Measurements from ENCODE around the gene ZNF284.

Gene ZNF284

DNA sequence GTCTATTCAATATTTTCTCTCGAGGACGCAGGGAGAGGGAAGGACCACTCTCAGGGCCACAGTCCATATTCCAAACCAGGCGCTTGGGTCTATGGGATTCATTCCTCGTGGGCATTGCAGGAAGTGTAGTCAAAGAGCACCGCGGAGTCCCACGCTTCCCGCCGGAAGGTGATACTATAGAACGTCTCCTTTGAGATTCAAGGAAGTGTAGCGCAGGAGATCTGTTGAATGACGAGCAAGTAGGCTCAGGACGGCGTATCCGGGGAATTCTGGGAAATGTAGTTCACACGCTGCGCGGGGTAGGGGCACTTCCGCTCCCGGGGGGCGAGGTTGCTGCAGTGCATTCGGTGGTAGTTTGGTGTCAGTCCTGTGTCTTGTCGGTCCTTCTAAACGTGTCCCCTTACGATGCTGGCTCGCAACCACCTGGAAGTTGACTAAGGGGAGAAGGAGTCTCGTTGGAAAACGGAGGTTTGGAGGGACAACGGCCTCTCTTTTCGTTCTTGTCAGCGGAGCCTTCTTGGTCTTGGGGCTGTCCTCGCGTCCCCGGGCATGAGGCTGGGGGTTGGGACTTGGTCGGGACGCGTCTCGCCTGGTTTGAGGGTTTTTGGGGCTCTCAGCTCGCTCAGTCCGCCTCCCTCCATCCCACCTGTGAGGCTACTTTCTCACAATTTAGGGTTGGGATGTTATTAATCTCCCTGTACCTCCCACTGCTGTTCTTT lies at the start of gene ZNF284:
Gene ZNF284 (plus strand): TSS at position 336 of the 719 bp plus-strand sequence. CDS start 4,231 bp downstream, outside the sequence.
- FAIRE-seq: no peak

GRCh38 chr19:44024900-44025216 lies 47.1 kb upstream of the ZNF284 start:
- FAIRE-seq: no peak

DNA sequence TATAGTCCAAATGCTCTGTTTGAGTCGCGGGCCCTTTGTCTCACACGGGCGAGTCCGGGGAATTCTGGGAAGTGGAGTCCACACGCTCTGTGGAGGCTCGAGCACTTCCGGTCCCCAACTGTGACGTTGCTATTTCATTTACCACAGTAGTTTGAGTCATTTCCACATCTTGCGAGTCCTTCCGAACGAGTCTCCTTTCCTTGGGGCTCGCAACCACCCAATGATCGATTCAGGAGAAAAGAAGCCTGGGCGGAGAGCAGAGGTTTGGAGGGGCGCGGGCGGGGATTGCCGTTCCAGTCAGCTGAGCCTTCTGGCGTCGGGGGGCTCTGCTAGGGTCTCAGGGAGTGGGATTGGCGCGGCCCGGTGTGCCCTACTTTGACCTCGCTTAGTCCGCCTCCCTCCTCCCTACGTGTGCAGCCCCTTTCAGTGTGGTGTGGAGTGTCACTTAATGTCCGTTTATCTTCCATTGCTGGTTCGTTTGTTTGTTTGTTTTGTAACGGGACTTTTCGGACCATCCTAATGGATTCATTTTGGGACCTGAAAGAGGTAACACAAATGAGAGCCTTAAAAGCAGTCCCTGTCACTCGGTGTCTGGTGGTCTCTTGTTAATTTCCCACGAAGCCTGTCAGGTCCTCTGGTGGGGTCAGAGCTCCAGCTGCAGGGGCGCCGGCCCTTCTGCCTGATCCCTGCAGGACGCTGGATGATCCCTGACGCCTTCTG lies 46.6 kb upstream of the ZNF284 start, which contains the start of gene ZNF222:
Gene ZNF222 (plus strand): TSS at position 163 of the 720 bp plus-strand sequence. CDS start 58 bp downstream, at position 221.
- no peak for FAIRE-seq

GRCh38 chr19:44026622-44027021 lies 45.3 kb upstream of the ZNF284 start:
- FAIRE-seq: no peak

- no peak for FAIRE-seq
Measured at GRCh38 chr19:44032001-44032610, 39.9 kb upstream of the ZNF284 start.

- no peak for FAIRE-seq
Measured at GRCh38 chr19:44042147-44042546, 29.8 kb upstream of the ZNF284 start.

DNA sequence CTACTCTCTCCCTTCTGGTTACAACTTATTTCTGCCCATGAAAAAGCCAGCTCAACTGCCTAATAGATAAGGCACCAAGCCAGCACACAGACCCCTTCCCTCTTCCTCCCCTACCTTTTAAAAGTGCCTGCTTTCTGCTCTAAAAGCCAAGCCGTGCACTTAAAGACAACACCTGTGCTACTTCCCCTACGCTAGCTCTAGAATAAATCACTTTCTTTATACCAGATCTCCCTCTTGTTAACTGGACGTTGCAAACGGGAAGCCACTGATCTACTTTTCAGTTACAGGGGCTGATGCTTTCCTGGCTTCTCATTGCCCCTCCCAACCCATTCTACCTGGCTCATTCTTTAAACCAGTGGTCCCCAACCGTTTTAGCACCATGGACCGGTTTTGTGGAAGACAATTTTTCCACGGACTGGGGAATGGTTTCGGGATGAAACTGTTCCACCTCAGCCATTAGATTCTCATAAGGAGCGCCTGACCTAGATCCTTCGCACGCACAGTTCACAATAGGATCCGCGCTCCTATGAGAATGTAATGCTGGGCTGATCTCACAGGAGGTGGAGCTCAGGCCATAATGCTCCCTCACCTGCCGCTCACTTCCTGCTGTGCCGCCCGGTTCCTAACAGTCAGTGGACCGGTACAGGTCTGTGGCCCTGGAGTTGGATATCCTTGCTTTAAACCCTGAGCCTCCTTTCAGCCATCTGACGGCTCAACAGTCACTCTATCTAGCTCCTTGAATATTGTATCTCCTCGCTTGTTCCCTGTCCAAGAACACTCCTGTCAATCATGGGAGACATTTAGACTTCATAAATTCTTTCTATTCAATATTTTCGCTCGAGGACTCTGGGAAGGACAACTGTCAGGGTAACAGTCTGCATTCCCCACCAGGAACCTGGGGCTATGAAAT lies 21.0 kb upstream of the ZNF284 start:
- FAIRE-seq: no peak

DNA sequence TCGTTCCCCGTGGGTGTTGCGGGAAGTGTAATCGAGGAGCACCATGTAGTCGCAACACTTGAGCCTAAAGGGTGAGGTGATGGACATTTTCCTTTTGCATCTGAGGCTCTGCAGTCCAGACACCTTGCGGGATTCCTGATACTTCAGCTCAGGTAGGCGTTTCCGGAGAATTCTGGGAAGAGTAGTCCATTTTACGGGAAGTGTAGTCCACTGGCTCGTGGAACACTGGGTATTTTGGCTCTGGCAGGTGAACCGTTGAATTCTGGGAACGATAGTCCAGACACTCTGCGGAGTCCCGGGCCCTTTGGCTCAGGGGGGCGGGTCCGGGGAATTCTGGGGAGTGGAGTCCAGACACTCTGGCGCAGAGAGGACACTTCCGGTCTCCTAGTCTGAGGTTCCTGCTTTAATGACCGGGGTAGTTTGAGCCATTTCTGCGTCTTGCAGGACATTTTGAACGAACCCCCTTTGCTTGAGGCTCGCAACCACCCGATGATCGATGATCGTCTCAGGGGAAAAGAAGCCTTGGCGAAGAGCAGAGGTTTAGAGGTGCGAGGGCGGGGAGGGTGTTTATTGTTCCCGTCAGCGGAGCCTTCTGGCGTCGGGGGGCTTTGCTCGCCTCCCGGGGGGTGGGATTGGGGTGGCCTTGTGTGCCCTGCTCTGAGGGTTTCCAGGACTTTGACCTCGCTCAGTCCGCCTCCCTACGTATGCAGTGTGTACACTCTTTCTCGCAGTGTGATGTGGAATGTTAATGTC lies 20.1 kb upstream of the ZNF284 start, which contains the start of gene ZNF223:
Gene ZNF223 (plus strand): TSS at position 387 of the 753 bp plus-strand sequence. CDS start 3,141 bp downstream, outside the sequence.
- peak; percentile 96 for FAIRE-seq

- FAIRE-seq: no peak
Measured at GRCh38 chr19:44055870-44056269, 16.1 kb upstream of the ZNF284 start.

DNA sequence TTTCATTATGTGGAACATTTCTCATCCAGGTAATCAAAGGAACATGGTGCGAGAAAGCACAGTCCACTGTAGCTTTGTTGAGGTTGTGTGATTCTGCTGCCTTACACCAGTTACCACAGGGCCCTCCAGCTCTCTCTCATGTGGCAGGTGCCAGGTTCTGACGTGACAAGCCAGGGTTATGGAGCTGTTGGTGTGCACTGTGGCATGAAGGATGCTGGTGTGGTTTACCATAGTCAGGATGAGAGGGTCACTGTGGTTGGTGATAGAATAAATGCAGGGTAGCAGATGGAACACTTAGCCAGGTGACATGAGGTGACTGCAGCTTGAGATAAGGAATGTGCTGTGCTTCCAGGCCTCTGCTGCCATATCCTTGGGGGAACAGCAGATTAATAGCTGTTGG lies 12.7 kb upstream of the ZNF284 start:
- FAIRE-seq: no peak

DNA sequence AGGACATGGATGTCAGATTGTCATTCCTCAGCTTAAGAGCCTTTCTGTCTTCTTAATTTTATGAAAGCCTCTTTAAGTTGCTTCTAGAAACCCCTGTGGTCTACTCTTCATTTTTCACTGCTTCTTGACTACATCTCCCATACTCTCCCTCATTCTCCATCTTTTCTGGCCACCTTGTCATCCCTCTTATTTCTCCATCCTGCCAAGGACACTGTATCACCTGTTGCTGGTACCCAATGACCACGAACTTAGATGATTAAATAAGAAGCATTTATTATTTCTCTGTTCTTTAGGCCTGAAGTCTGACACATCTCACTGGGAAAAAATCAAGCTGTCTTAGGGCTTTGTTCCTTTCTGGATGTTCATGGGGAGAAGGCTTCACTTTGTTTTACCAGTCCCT lies 10.9 kb upstream of the ZNF284 start:
- FAIRE-seq: no peak

GRCh38 chr19:44066305-44066704 lies 5.7 kb upstream of the ZNF284 start:
- no peak for FAIRE-seq

DNA sequence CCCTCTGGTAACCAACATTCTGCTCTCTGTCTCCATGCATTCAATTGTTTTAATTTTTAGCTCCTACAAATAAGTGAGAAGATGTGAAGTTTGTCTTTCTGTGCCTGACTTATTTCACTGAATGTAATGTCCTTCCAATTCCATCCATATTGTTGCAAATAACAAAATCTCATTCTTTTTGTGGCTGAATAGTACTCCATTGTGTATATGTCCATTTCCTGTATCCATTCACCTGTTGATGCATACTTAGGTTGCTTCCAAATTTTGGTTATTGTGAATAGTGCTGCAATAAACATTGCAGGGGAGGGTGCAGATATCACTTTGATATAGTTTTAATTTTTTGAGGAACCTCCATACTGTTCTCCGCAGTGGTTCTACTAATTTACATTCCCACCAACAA lies 2.5 kb upstream of the ZNF284 start:
- FAIRE-seq: no peak

DNA sequence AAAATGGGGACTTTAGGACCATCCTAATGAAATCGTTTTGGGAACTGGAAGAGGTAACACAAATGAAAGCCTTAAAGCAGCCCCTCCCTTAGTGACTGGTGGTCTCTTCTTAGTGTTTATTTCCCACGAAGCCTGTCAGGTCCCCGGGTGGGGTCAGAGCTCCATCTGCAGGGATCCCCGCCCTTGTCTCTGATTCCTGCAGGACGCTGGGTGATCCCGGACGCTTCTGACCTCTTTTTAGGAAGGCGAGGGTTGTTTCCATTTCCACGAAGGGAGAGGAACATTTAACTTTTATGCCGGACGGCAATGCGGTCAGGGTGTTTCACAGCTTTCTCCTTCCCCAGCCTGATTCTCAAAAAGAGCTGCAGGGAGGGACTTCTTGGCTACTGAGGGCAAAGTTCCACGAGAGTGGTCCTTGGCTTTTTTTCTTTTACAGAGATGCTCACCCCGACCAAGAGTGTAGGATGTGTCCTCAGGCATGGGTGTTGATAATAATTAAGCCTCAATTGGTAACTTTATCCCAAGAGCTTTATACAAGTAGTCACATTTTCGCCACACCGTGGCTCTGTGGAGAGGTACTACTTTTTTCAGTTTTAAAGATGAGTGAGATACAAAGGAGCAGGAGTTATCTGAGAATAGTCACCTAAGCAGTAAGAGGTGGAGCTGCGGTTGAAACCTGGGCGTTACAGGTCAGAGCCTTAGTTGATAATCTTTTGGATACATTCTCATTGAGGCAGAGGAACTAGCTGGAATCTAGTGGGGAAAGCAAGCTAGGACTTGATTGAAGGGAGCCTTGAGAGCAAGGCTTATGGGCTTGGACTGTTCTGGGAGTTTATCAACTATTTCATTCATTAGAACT lies 813 bp downstream of the ZNF284 start:
- FAIRE-seq: no peak

GRCh38 chr19:44076325-44076724 lies 4.4 kb downstream of the ZNF284 start:
- no peak for FAIRE-seq

DNA sequence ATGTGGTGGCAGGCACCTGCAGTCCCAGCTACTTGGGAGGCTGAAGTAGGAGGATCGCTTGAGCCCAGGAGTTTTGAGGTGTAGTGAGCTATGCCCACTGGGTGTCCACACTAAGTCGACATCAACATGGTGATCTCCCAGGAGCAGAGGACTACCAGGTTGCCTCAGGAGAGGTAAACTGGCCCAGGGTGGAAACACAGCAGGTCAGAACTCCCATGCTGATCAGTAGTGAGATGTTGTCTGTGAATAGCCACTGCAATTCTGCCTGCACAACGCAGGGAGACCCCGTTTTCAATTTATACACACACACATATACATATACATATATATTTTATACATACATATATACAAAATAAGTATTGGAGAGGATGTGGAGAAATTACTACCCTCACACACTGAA lies 20.1 kb downstream of the ZNF284 start:
- no peak for FAIRE-seq

DNA sequence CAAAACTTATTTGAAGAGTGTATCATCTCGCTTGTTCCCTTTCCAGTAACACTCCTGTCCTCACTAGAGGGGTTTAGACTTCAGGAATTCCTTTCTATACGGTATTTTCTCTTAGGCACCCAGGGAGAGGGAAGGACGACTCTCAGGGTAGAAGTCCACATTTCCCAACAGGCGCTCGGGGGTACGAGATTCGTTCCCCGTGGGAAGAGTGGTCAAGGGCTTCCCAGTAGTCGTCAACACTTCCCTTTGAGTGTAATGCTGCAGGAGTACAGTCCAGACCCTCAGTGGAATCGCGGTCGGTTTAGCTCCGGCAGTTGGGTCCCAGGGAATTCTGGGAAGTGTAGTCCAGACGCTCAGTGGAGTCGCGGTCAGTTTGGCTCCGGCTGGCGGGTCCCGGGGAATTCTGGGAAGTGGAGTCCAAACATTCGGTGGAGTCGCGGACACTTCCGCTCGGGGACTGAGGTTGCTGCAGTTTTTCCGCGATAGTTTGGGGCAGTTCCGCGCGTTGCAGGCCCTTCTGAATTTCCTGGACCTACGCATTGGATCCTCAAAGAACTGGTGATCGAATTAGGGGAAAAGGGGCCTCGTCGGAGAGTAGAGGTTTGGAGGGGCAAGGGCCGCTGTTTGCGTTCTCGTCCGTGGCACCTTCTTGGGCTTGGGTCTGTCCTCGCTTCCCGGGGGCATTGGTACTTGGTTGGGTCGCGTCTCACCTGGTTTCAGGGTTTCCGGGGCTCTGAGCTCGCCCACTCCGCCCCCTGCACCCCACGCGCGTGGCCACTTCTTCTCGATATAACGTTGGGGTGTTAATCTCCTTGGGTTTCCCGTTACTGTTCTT lies 22.2 kb downstream of the ZNF284 start, which contains the start of gene ZNF224:
Gene ZNF224 (plus strand): TSS at position 431 of the 835 bp plus-strand sequence. CDS start 3,513 bp downstream, outside the sequence.
- no peak for FAIRE-seq

DNA sequence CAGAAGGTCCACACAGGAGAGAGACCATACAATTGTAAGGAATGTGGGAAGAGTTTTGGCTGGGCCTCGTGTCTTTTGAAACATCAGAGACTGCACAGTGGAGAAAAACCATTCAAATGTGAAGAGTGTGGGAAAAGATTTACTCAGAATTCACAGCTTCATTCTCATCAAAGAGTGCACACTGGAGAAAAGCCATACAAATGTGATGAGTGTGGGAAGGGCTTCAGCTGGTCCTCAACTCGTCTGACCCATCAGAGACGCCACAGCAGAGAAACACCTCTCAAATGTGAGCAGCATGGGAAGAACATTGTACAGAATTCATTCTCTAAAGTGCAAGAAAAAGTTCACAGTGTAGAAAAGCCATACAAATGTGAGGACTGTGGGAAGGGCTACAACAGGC lies 35.8 kb downstream of the ZNF284 start:
- no peak for FAIRE-seq

- FAIRE-seq: no peak
Measured at GRCh38 chr19:44109458-44109857, 37.5 kb downstream of the ZNF284 start.

DNA sequence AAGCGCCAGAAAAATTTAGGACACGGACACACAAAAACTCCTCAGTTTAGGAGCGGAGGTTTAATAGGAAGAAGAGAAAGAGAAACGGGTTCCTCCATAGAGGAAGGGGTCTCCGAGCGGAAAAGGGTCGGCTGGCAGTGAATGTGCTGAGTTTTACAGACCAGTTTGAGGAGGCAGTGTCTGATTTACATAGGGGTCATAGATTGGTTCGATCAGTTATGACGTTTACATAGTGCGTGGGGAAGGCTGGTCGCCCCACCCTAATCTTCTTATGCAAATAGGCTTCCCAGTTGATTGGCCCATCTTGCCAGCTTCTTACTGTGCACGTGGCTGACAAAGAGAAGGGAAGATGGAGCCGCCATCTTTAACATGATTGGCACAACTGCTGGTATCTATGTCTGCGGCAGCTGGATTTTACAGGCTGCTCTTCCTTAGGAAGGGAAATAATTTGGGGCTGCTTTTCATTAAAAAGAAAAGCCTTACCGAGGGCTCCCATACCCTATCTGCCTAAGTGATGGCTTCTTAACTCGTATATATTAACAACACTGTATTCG lies 40.0 kb downstream of the ZNF284 start:
- no peak for FAIRE-seq

Data from islet of Langerhans (tissue), 1 donor.